ENCODE data around the gene ALAD. TPM values are rescaled to one million over a fixed set of nuclear protein-coding genes. Genes with fewer than 3 reads are reported as not detected.
A peak's percentile ranks its signal among the peaks of the same experiment; 100 is the strongest.

The ALAD gene
- total and polyA plus RNA-seq, 9 of the 15 experiments (the other 6 are each of a cell fraction or from before 2014, with no cell fraction given) = 1.3 to 12.7 (median 6.8) TPM

DNA sequence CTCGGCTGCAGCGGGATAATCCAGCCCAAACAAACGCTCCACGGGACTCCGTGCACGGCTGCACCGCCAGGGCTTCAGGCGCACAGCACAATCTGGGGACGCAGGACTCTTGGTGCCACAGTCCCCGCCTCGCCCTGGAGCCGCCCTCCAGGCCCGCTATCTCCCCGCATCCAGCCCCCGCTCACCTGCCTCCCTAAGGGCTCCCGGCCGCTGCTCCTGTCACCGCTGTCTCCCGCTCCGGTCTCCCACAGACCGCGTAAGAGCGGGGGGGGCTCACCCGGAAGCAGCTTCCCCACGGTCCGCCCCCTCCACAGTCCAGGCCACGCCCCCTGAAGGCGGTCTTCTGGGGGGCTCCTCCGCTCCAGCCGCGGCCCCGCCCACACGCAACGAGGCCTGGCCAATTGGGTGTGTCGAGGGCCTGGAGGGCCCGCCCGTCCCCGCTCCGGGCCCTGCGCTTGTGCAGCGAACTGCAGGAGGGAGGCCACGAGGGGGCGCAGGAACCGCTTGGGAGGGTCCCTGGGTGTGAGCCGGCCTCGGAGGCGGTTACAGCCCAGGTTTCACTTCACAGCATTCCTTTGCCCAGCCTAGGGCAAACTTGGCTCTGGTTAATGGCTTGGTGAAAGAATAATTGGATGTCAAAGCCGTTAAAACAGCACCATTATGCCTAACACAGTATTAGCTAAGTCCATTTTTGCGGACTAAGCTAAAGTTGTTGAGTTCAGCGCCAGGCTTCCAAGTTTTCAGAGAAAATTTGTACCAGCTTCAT, at the start of gene ALAD (continued):
- TF ChIP-seq, protein P1, sequence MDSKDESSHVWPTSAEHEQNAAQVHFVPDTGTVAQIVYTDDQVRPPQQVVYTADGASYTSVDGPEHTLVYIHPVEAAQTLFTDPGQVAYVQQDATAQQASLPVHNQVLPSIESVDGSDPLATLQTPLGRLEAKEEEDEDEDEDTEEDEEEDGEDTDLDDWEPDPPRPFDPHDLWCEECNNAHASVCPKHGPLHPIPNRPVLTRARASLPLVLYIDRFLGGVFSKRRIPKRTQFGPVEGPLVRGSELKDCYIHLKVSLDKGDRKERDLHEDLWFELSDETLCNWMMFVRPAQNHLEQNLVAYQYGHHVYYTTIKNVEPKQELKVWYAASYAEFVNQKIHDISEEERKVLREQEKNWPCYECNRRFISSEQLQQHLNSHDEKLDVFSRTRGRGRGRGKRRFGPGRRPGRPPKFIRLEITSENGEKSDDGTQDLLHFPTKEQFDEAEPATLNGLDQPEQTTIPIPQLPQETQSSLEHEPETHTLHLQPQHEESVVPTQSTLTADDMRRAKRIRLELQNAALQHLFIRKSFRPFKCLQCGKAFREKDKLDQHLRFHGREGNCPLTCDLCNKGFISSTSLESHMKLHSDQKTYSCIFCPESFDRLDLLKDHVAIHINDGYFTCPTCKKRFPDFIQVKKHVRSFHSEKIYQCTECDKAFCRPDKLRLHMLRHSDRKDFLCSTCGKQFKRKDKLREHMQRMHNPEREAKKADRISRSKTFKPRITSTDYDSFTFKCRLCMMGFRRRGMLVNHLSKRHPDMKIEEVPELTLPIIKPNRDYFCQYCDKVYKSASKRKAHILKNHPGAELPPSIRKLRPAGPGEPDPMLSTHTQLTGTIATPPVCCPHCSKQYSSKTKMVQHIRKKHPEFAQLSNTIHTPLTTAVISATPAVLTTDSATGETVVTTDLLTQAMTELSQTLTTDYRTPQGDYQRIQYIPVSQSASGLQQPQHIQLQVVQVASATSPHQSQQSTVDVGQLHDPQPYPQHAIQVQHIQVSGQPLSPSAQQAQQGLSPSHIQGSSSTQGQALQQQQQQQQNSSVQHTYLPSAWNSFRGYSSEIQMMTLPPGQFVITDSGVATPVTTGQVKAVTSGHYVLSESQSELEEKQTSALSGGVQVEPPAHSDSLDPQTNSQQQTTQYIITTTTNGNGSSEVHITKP (IDR thresholded peaks at IDR 0.05; ENCODE audit: partially characterized antibody) = no peak
- peak; percentile 88 for TF ChIP-seq EGR1 (conservative IDR thresholded peaks at IDR 0.05)
- TF ChIP-seq ZNF431 (CRISPR knock-in tag; IDR thresholded peaks at IDR 0.05) = peak; percentile 75; the same call in 1 of the 2 replicates
- peak; percentile 42 for TF ChIP-seq POLR2B (IDR thresholded peaks at IDR 0.05; ENCODE audit: low read depth, partially characterized antibody)
- TF ChIP-seq, protein P2, sequence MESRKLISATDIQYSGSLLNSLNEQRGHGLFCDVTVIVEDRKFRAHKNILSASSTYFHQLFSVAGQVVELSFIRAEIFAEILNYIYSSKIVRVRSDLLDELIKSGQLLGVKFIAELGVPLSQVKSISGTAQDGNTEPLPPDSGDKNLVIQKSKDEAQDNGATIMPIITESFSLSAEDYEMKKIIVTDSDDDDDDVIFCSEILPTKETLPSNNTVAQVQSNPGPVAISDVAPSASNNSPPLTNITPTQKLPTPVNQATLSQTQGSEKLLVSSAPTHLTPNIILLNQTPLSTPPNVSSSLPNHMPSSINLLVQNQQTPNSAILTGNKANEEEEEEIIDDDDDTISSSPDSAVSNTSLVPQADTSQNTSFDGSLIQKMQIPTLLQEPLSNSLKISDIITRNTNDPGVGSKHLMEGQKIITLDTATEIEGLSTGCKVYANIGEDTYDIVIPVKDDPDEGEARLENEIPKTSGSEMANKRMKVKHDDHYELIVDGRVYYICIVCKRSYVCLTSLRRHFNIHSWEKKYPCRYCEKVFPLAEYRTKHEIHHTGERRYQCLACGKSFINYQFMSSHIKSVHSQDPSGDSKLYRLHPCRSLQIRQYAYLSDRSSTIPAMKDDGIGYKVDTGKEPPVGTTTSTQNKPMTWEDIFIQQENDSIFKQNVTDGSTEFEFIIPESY (CRISPR knock-in tag; IDR thresholded peaks at IDR 0.05) = peak; percentile 65
- no peak for TF ChIP-seq ZNF696 (CRISPR knock-in tag; conservative IDR thresholded peaks at IDR 0.05)
- peak in 1 of 2 experiments; percentile 87; a peak in 2 of 4 replicates for TF ChIP-seq HDAC1 (IDR thresholded peaks at IDR 0.05)
- TF ChIP-seq, protein P3, sequence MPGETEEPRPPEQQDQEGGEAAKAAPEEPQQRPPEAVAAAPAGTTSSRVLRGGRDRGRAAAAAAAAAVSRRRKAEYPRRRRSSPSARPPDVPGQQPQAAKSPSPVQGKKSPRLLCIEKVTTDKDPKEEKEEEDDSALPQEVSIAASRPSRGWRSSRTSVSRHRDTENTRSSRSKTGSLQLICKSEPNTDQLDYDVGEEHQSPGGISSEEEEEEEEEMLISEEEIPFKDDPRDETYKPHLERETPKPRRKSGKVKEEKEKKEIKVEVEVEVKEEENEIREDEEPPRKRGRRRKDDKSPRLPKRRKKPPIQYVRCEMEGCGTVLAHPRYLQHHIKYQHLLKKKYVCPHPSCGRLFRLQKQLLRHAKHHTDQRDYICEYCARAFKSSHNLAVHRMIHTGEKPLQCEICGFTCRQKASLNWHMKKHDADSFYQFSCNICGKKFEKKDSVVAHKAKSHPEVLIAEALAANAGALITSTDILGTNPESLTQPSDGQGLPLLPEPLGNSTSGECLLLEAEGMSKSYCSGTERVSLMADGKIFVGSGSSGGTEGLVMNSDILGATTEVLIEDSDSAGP (CRISPR knock-in tag; IDR thresholded peaks at IDR 0.05) = peak; percentile 47; the same call in 1 of the 2 replicates
- TF ChIP-seq RBM17 (IDR thresholded peaks at IDR 0.05; ENCODE audit: borderline replicate concordance, low read depth, low read length) = no peak
- peak; percentile 95 for TF ChIP-seq PCBP1 (IDR thresholded peaks at IDR 0.05; ENCODE audit: low read depth, low read length, poor library complexity, severe bottlenecking)
- TF ChIP-seq, protein P4, sequence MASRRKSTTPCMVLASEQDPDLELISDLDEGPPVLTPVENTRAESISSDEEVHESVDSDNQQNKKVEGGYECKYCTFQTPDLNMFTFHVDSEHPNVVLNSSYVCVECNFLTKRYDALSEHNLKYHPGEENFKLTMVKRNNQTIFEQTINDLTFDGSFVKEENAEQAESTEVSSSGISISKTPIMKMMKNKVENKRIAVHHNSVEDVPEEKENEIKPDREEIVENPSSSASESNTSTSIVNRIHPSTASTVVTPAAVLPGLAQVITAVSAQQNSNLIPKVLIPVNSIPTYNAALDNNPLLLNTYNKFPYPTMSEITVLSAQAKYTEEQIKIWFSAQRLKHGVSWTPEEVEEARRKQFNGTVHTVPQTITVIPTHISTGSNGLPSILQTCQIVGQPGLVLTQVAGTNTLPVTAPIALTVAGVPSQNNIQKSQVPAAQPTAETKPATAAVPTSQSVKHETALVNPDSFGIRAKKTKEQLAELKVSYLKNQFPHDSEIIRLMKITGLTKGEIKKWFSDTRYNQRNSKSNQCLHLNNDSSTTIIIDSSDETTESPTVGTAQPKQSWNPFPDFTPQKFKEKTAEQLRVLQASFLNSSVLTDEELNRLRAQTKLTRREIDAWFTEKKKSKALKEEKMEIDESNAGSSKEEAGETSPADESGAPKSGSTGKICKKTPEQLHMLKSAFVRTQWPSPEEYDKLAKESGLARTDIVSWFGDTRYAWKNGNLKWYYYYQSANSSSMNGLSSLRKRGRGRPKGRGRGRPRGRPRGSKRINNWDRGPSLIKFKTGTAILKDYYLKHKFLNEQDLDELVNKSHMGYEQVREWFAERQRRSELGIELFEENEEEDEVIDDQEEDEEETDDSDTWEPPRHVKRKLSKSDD (conservative IDR thresholded peaks at IDR 0.05; ENCODE audit: low read length) = 0 out of 2 replicates have a peak, but pooled peaks have one; percentile 57
- TF ChIP-seq ZNF717 (CRISPR knock-in tag; IDR thresholded peaks at IDR 0.05) = no peak
- TF ChIP-seq FIP1L1 (IDR thresholded peaks at IDR 0.05; ENCODE audit: low read depth, low read length, poor library complexity, severe bottlenecking) = no peak
- TF ChIP-seq NR2C2 (CRISPR knock-in tag; IDR thresholded peaks at IDR 0.05) = 0 out of 2 replicates have a peak, but pooled peaks have one; percentile 67
- peak; percentile 84 for TF ChIP-seq NR2C2 (tag; IDR thresholded peaks at IDR 0.05)
